ENCODE data around the gene RAP2C.
"Not testable (repeated sequence)": the region's sequence is repeated elsewhere in the genome, so short reads cannot be mapped to it uniquely, and the experiment has no call there.

RAP2C gene

DNA sequence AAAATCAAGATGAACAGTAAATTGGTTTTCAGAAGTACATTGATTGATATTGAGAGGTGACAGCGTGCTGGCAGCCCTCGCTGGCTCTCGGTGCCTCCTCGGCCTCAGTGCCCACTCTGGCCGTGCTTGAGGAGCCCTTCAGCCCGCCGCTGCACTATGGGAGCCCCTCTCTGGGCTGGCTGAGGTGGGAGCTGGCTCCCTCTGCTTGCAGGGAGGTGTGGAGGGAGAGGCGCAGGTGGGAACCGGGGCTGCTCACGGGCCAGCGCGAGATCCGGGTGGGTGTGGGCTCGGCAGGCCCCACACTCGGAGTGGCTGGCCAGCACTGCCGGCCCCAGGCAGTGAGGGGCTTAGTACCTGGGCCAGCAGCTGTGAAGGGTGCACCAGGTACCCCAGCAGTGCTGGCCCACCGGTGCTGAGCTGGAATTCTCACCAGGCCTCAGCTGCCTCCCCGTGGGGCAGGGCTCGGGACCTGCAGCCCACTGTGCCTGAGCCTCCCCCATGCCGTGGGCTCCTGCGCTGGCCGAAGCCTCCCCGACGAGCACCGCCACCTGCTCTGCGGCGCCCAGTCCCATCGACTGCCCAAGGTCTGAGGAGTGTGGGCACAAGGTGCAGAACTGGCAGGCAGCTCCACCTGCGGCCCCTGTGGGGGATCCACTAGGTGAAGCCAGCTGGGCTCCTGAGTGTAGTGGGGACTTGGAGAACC, 25.2 kb downstream of the RAP2C start:
- no peak for DNase-seq

DNA sequence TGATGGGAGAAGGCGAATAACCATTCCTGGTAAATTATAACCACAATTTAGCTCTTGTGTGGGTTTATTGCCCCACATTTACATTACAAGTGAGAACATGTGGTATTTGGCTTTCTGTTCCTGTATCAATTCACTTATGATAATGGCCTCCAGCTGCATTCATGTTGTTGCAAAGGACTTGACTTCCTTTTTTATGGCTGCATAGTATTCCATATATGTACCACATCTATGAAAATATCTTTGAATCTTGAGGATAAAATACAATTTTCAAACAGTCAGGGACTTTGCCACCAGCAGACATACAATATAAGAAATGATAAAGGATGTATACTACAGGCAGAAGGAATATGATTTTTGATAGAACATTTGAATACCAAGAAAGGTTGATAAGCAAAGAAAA, 27.3 kb downstream of the RAP2C start:
- DNase-seq = no peak

DNA sequence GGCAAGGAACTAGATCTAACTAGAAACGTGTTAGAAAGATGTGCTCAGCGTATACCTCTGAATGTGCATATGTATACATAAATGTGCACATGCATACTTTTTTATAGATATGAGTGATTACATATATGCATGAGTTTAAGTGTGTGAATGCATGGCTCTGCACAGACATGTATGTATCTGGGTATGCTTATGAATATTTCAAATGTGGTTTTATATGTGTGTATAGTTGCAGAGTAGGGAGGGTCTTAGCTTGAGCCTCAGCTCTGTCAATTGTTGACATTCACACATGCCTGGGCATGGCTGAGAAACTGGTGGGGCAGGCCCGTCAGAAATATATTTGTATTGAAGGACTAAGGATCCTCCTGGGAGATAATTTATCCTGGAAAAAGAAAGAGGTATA, 31.1 kb downstream of the RAP2C start:
- no peak for DNase-seq

DNA sequence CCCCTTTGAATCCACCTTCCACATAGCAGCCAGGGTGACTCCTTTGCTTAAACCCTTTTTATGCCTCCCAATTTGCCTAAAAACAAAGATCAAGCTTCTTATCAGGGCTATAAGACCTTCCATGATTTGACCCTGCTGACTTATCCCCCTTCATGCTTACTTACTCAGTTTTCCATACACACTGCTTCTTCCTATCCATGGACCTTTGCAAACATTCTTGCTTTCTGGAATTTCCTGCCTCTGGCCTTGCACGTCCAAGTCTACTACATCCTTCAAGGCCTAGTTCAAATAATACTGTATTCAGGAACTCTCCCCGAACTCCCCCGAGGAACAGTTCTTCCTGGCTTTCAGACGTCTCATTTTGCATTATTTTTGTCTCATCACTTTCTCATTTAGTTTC, 31.8 kb downstream of the RAP2C start:
- DNase-seq = no peak

DNA sequence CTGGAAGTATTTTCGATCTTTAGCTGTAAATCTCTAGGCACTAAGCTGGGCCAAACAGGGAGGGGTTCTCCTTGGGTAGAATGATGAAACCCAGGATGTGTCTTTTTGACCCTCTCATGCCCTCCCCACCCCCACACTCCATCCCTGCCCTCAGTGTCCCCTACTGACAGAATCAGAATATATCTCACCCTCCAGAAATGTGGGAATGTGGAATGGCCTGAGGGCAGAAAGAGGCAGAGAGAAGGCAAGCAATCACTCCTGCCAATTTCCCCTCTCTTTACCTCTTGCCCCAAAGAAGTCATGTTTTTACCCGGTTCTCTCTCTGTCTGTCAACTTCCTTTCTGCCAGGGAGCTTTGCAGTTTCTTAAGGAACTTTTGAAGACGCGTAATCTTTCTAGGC, 34.4 kb downstream of the RAP2C start:
- no peak for DNase-seq

DNA sequence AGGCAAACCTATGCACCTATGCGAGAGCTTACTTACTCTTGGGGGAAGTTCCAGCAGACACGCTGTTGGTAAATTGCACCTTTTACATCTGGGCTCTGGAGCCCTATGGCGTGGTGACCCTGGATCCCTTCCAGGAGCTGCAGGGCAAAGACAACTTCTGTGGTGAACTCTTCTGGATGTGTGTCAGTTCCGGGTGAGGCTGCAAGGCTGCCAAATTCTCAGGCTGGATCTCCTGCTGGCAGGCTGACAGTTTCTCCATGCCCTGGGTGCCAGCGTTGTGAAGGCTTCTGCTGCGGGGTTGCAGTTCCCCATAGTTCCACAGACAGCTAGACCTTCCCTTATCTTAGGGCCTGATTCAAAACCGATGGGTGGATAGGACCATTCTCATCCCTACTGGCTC, 37.9 kb downstream of the RAP2C start:
- DNase-seq = no peak

DNA sequence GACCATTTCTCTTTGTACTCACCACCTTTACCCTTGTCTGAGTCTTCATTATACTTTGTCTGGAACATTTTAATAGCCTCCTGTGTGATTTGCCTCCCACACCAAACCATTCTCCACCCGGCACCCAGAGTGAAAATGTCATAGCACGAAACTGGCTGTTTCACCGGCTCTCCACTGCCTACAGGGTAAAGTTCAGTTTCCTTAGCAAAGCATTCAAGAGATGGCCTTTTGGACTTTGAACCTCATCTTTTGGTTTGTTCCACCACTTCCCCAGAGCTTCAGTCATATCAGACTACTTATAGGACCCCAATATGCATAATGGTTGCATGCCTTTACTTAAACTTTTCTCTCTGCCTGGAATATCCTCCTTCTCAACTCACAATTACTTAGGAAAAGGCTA, 38.3 kb downstream of the RAP2C start:
- DNase-seq = no peak

DNA sequence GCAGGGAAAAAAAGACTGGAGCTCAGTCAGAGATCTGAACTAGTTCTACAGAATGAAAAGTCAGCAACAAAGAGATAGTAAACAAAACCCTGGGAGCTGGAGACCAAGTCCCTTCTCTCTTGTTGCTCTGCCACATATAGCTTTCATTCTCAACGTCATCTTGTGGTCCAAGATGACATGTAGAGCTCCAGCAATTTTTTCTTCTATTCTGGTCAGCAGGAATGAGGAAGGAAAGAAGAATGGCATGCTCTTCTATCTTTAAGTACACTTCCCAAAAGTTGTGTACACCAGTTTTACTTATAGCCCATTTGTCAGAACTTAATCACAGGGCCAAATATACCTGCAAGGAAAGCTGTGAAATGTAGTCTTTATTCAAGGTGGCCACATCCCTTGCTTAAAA, 45.6 kb downstream of the RAP2C start:
- no peak for DNase-seq

DNA sequence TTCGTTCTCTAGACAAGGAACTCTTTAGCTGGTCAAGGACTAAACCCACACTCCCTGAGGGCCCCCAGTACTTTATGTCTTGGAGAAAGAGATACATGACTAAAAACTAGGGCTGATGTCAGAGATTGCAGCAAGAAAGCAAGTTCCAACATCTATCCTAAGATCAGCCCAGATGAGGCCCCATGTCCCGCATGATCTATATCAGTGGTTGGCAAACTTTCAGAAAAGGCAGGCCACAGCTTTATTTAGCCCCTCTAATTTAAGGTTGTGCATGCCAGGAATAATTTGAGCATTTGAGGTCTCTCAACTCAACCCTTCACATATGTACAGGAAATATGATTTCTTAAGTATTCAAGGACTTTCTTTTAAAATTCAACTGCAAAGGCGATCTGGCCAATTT, 47.4 kb downstream of the RAP2C start:
- DNase-seq = no peak

DNA sequence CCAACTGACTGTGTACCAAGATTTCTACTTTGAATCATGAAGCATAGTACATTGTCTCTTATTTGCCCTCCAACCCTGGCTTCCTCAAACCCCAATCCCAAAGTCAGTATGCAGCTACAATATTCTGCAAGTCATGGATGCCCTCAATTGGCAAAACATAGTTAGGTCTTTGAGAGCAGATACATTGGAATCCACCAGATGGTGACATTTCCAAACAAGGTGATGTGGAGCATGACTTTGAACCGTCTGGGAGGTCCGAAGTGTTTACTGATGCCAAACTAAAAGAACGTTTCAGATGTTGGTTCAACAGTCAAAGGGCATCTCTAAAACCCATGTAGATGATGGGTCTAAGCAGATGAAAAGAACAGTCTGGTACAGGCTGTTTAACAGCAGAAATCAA, 47.8 kb downstream of the RAP2C start:
- DNase-seq = peak; percentile 12

DNA sequence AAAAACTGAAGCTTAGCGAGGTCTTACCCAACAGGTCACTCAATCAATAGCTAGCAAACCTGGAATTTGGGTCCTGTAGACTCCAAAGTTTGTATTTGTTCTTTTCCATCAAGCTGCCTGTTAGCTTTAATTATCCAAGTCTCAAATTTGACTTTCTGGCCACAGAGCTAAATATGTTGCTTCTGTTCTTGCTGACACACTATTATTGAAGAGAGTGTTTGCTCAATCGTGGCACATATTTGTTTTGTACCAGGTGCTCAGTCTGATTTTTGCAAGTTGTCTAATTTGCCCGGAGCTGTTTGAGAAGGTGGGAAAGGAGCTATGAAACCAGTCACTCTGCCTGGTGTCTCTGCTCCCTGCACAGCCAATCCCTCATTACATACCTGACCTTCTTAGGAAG, 49.7 kb downstream of the RAP2C start:
- DNase-seq = peak; percentile 41

DNA sequence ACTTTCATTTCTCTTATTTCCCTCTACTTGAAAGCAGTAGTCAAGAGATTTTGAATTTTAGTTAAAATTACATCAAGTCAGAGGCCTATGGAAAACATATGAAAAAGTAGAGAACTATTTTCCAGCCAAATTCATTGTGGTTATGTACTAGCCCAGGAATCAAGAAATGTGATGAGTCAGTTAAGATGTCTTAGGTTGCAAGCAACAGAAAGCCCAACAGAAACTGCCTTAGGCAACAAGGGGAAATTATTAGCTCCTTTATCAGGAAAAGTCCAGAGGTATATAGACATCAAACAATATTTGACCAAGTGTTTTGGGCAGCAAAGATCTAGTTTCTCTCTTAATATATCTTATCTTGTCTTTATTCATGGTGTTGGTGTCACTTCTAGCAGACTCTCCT, 53.6 kb downstream of the RAP2C start:
- no peak for DNase-seq

DNA sequence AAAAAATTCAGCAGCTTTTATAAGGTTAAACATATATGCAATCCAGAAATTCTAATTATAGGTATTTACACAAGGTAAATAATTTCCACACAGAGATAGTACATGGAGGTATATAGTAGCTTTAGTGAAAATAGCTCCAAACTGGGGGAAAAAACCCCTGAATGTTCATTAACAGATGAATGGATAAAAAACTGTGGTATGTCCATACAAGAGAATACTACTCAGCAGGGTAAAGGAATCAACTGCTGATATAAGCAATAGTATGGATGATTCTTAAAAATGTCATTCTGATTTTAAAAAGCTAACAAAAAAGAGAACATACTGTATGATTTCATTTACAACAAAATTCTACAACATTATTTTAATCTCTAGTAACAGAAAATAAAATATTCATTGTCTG, 54.2 kb downstream of the RAP2C start:
- DNase-seq = no peak

DNA sequence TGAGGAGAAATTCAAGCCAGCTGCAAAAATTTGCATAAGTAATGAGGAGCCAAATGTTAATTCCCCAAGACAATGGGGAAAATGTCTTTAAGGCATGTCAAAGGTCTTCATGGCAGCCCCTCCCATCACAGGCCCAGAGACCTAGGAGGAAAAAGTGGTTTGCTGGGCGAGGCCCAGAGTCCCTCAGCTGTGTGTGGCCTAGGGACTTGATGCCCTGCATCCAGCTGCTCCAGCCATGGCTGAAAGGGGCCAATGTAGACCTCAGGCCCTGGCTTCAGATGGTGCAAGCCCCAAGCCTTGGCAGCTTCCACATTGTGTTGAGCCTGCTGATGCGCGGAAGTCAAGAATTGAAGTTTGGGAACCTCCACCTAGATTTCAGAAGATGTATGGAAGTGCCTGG, 56.2 kb downstream of the RAP2C start:
- not testable (repeated sequence) for DNase-seq

DNA sequence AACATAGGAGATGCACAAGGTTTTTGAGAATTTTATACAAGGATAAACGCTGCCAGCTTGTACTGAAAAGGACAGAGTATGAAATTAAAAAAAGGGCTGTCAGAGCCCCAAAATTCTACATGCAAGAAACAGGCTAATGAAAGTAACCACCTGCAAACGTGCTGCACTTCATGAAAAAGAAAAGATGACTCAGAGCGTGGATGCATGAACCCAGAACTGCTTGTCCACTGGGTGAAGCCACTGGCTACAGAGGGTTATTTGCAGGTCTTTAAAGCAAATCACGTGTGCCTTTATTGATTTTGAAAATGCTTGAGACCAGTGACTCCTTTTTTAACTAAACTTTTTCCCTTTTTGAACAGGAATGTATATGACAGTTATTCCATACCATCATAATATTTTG, 66.1 kb downstream of the RAP2C start:
- no peak for DNase-seq

All from DMS53 (cell line).